ENCODE measurements around the gene ZNF580. TPM values are rescaled to one million over a fixed set of nuclear protein-coding genes. Genes with fewer than 3 reads are reported as not detected.

ZNF580 gene
- polyA plus RNA-seq, 2 donors = 12.8 to 14.2 TPM

DNA sequence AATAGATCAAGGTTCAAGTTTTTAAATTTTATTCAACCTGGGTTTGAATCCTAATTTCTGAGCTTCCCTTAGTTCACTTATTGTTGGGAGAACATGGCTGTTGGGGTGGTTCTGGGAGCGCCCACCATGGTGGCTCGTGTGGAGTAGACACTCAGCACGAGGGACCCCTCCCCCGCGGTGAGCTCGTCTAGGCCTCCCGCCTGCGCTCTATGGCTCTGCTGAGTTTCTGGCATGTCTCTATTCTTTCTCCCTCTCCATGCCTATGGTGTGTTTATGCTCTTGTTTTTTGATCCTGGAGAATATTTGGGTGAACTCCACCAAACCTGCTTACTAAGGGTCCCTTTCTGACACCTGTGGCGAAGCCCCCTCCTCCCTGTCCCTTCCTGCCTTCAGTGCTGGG, 32.7 kb downstream of the ZNF580 start:
- no peak overlapping the region for H3K4me3 ChIP-seq (ENCODE audit: low read depth in 1 of 2, low read length in 2 of 2)
- 73 to 74% methylated on average over 9 of the region's 9 CpGs for WGBS, 2 donors
- H3K27ac ChIP-seq (ENCODE audit: low read depth in 2 of 2, low read length in 1 of 2) = no peak overlapping the region
- H3K36me3 ChIP-seq (ENCODE audit: control insufficient read depth in 2 of 2, insufficient read depth in 2 of 2, low read length in 1 of 2) = peaks cover 14 to 35% of the 10 kb centered on the region in 2 donors
- H3K4me1 ChIP-seq (ENCODE audit: control insufficient read depth in 2 of 2, insufficient read depth in 2 of 2, low read length in 1 of 2) = peaks cover 4 to 14% of the 10 kb centered on the region in 2 donors
- no peaks in the 10 kb centered on the region for H3K27me3 ChIP-seq (ENCODE audit: control insufficient read depth in 1 of 2, insufficient read depth in 2 of 2, low read length in 2 of 2)
- H3K9me3 ChIP-seq (ENCODE audit: control insufficient read depth in 2 of 2, insufficient read depth in 1 of 2, low read depth in 1 of 2, low read length in 1 of 2) = peaks cover 0 to 3% of the 10 kb centered on the region in 2 donors

DNA sequence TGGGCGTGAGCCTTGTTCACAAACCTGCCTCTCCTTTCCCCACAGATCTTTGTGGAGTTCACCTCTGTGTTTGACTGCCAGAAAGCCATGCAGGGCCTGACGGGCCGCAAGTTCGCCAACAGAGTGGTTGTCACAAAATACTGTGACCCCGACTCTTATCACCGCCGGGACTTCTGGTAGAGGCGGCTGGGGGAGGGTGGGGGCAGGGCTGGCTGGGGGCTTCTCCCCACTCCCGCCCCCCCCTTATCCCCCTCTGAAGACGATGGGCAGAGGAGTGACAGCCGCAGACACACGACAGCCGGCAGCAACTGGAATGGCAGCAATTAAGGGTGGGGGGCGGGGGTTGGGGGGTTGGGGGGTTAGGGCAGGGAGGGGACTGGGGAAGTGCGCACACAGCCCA, 33.1 kb downstream of the ZNF580 start:
- peaks cover 4 to 14% of the 10 kb centered on the region in 2 donors for H3K4me1 ChIP-seq (ENCODE audit: control insufficient read depth in 2 of 2, insufficient read depth in 2 of 2, low read length in 1 of 2)
- H3K9me3 ChIP-seq (ENCODE audit: control insufficient read depth in 2 of 2, insufficient read depth in 1 of 2, low read depth in 1 of 2, low read length in 1 of 2) = peaks cover 0 to 3% of the 10 kb centered on the region in 2 donors
- peaks cover 10 to 35% of the 10 kb centered on the region in 2 donors for H3K36me3 ChIP-seq (ENCODE audit: control insufficient read depth in 2 of 2, insufficient read depth in 2 of 2, low read length in 1 of 2)
- no peak overlapping the region for H3K27ac ChIP-seq (ENCODE audit: low read depth in 2 of 2, low read length in 1 of 2)
- H3K27me3 ChIP-seq (ENCODE audit: control insufficient read depth in 1 of 2, insufficient read depth in 2 of 2, low read length in 2 of 2) = no peaks in the 10 kb centered on the region
- H3K4me3 ChIP-seq (ENCODE audit: low read depth in 1 of 2, low read length in 2 of 2) = no peak overlapping the region
- WGBS, 2 donors = 76 to 81% methylated on average over 9 to 15 of the region's 15 CpGs

DNA sequence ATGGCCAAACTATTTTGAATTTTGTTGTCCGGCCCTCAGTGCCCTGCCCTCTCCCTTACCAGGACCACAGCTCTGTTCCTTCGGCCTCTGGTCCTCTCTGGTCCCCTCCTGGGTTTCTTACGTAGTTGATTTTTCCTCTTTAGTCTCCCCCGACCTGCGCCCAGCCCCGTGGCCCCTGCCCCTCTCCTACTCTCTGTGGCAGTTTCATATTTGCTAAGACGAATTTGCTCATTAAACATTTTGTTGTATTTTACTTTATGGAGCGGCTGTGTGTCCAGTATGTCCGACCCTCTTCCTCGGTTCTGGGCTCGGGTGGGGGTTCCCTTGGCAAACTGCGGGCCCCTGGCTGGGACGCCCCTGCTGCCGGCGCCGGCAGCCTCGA, 33.6 kb downstream of the ZNF580 start:
- 22 to 27% methylated on average over 16 to 17 of the region's 17 CpGs for WGBS, 2 donors
- H3K27me3 ChIP-seq (ENCODE audit: control insufficient read depth in 1 of 2, insufficient read depth in 2 of 2, low read length in 2 of 2) = no peaks in the 10 kb centered on the region
- peak overlapping the region in 1 of 2 donors; percentile 97 for H3K4me3 ChIP-seq (ENCODE audit: low read depth in 1 of 2, low read length in 2 of 2)
- peaks cover 0 to 3% of the 10 kb centered on the region in 2 donors for H3K9me3 ChIP-seq (ENCODE audit: control insufficient read depth in 2 of 2, insufficient read depth in 1 of 2, low read depth in 1 of 2, low read length in 1 of 2)
- H3K36me3 ChIP-seq (ENCODE audit: control insufficient read depth in 2 of 2, insufficient read depth in 2 of 2, low read length in 1 of 2) = peaks cover 4 to 35% of the 10 kb centered on the region in 2 donors
- peaks cover 4 to 18% of the 10 kb centered on the region in 2 donors for H3K4me1 ChIP-seq (ENCODE audit: control insufficient read depth in 2 of 2, insufficient read depth in 2 of 2, low read length in 1 of 2)
- H3K27ac ChIP-seq (ENCODE audit: low read depth in 2 of 2, low read length in 1 of 2) = peak overlapping the region; percentile 69 to 91

DNA sequence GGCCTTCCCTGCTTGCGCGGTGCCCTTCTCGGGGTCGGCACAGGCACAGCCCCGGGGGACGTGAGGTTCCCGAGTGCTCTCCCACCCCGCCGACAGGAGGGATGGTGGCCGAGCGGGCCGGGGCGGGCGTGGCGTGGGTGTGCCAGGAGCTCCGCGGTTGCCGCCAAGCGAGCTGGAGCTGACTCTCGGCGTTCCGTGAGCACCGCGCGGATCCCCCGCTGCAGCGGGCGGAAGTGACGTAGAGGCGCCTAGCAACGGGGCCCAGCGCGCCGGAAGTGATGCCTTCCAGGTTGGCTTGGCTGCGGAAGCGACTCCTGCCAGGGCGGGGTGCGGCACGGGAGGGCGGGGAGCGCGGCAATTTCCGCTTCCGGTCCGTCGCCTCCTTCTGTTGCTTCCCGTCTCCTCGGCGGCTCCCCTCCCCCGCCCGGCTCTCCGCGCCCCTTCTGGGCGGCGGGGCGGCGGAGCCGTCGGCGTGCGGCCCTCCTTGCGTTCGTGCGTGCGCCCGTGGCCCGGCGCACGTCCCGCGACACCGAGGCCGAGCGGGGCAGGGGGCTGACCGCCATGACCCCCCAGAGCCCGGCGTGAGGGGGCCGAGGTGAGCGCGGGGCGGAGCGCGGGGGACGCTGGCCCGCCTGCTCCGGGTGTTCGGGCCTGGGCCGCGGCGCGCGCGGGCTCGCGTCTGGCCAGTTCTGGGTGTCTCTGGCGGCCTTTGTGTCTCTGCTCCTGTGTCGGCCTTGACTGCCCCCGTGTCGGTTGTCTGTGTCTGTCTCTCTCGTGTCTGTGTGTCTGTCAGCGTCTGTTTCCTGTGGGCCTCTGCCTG, 34.2 kb downstream of the ZNF580 start, which contains the start of gene EPN1:
Gene EPN1, plus strand, starts transcription at position 386 of the 820 bp plus-strand sequence. CDS start 3,402 bp downstream, outside the sequence.
- Histone ChIP-seq H3K4me1 (ENCODE audit: control insufficient read depth in 2 of 2, insufficient read depth in 2 of 2, low read length in 1 of 2) (peaks cover 4 to 20% of the 10 kb centered on the region in 2 donors), H3K36me3 (ENCODE audit: control insufficient read depth in 2 of 2, insufficient read depth in 2 of 2, low read length in 1 of 2) (peaks cover 0 to 30% of the 10 kb centered on the region in 2 donors), H3K27me3 (ENCODE audit: control insufficient read depth in 1 of 2, insufficient read depth in 2 of 2, low read length in 2 of 2) (no peaks in the 10 kb centered on the region), H3K9me3 (ENCODE audit: control insufficient read depth in 2 of 2, insufficient read depth in 1 of 2, low read depth in 1 of 2, low read length in 1 of 2) (peaks cover 0 to 3% of the 10 kb centered on the region in 2 donors), H3K27ac (ENCODE audit: low read depth in 2 of 2, low read length in 1 of 2) (peak within 1 kb of the TSS; percentile 91 to 97), H3K4me3 (ENCODE audit: low read depth in 1 of 2, low read length in 2 of 2) (peak within 1 kb of the TSS; percentile 97 to 98)
- WGBS, 2 donors = 1% methylated on average over 44 to 101 of the region's 101 CpGs

DNA sequence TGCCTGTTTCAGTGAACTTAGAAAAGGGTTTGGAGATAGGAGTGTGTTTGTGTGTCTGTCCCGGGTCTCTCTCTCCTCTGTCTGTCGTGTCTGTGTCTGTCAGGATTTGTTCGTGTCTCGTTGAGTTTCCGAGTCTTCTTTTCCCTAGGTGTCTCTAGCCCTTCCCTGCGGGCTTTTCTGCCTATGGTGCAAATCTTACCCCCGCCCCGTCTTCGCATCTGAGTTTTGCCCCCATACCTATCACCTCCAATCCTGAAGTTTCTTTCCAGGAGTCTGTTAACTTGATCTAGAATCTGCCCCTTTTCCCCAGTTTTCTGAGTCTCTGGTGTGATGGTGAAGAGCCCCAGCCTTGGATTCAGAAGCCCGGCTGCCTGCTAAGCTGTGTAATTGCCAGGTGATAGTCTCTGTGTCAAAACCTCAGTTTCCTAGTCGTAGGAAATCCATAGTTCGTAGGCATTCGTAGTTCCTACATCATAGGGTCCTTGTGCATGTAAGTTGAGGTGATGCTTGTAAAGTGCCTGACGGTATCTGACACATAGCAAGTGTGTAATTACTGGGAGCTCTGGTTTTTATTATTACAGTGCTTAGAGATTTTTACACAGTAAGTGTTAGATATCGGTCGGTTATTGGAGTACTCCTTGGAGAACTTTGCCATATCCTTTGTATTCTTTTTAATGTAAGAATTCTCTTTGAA, 35.0 kb downstream of the ZNF580 start:
- Histone ChIP-seq H3K27me3 (ENCODE audit: control insufficient read depth in 1 of 2, insufficient read depth in 2 of 2, low read length in 2 of 2) (no peaks in the 10 kb centered on the region), H3K36me3 (ENCODE audit: control insufficient read depth in 2 of 2, insufficient read depth in 2 of 2, low read length in 1 of 2) (peaks cover 0 to 29% of the 10 kb centered on the region in 2 donors), H3K27ac (ENCODE audit: low read depth in 2 of 2, low read length in 1 of 2) (peak overlapping the region; percentile 91 to 97), H3K4me1 (ENCODE audit: control insufficient read depth in 2 of 2, insufficient read depth in 2 of 2, low read length in 1 of 2) (peaks cover 4 to 18% of the 10 kb centered on the region in 2 donors), H3K9me3 (ENCODE audit: control insufficient read depth in 2 of 2, insufficient read depth in 1 of 2, low read depth in 1 of 2, low read length in 1 of 2) (no peaks in the 10 kb centered on the region), H3K4me3 (ENCODE audit: low read depth in 1 of 2, low read length in 2 of 2) (peak overlapping the region; percentile 97 to 98)
- WGBS, 2 donors = 8 to 14% methylated on average over 16 of the region's 16 CpGs

DNA sequence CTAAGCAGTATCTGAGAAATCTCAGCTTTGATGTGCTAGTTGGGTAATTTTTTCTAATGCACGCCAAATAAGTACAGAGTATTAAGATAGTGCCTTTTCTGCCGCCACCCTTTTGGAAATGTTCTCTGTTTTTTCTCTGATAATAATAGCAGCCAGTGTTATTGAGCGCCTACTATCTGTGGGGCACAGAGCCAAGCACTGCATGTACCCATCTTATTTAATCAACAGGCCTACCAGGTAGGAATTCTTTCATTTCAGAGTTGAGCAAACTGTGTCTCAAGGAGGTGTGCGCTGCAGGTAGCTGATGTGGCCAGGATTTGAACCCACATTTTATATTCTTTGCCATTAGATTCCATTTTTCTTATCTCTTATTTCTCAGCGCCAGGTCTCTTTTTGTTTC, 35.6 kb downstream of the ZNF580 start:
- WGBS, 2 donors = 42 to 60% methylated on average over 5 of the region's 5 CpGs
- Histone ChIP-seq H3K4me1 (ENCODE audit: control insufficient read depth in 2 of 2, insufficient read depth in 2 of 2, low read length in 1 of 2) (peaks cover 4 to 18% of the 10 kb centered on the region in 2 donors), H3K27ac (ENCODE audit: low read depth in 2 of 2, low read length in 1 of 2) (no peak overlapping the region), H3K9me3 (ENCODE audit: control insufficient read depth in 2 of 2, insufficient read depth in 1 of 2, low read depth in 1 of 2, low read length in 1 of 2) (no peaks in the 10 kb centered on the region), H3K4me3 (ENCODE audit: low read depth in 1 of 2, low read length in 2 of 2) (peak overlapping the region in 1 of 2 donors; percentile 97), H3K27me3 (ENCODE audit: control insufficient read depth in 1 of 2, insufficient read depth in 2 of 2, low read length in 2 of 2) (no peaks in the 10 kb centered on the region), H3K36me3 (ENCODE audit: control insufficient read depth in 2 of 2, insufficient read depth in 2 of 2, low read length in 1 of 2) (peaks cover 4 to 33% of the 10 kb centered on the region in 2 donors)

DNA sequence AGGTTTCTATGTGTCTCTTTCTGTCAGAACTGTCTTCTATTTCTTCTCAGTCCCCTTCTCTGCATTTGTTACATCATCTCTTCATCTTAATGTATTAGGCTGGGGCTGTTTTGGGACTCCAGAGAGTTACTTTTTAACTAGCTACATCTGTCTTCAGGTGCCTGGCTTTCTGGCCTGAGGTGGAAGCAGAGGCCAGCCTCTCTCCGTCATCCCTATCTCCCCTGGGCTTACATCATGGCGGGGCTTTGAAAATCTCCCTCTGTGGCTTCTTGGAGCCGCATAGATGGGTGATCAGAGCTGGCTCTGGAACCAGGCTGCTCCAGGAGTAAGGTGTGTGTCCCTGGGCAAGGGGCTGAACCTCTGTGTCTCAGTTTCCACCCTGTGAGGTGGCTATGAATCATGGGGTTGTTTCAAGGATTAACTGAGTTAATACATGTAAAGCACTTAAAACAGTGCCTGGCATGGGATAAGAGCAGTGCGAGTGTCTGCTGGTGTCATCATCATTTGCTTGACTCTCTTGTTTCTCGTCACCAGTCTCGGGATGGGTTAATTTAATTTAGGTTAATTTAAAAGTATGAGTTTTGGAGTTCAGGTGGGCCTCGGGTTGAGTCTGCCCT, 36.2 kb downstream of the ZNF580 start:
- WGBS, 2 donors = 50 to 58% methylated on average over 7 of the region's 7 CpGs
- Histone ChIP-seq H3K27ac (ENCODE audit: low read depth in 2 of 2, low read length in 1 of 2) (peak overlapping the region; percentile 36 to 83), H3K4me3 (ENCODE audit: low read depth in 1 of 2, low read length in 2 of 2) (peak overlapping the region in 1 of 2 donors; percentile 97), H3K9me3 (ENCODE audit: control insufficient read depth in 2 of 2, insufficient read depth in 1 of 2, low read depth in 1 of 2, low read length in 1 of 2) (no peaks in the 10 kb centered on the region), H3K4me1 (ENCODE audit: control insufficient read depth in 2 of 2, insufficient read depth in 2 of 2, low read length in 1 of 2) (peaks cover 4 to 18% of the 10 kb centered on the region in 2 donors), H3K36me3 (ENCODE audit: control insufficient read depth in 2 of 2, insufficient read depth in 2 of 2, low read length in 1 of 2) (peaks cover 4 to 33% of the 10 kb centered on the region in 2 donors), H3K27me3 (ENCODE audit: control insufficient read depth in 1 of 2, insufficient read depth in 2 of 2, low read length in 2 of 2) (no peaks in the 10 kb centered on the region)

DNA sequence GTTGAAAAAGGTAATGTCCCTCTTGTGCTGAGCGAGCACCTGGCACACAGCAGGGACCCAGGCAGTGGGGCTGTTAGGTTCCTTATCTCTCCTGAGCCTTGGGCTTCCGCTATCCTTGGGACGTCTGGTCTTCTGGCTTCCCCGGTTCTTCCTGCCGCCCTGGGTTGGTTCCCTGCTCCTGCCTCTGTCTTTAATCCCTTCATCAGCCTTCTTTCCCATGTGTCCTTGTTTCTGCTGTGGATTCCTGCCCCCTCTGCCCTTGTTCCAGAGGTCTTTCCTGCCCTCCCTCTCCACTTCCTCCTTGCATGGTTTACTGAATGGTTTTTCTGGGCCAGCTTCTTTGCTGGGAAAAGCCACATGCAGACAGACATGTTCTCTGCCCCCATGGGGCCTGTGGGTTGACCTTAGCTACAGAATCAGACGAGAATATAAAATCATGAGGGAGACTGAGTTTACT, 36.8 kb downstream of the ZNF580 start:
- H3K9me3 ChIP-seq (ENCODE audit: control insufficient read depth in 2 of 2, insufficient read depth in 1 of 2, low read depth in 1 of 2, low read length in 1 of 2) = no peaks in the 10 kb centered on the region
- H3K4me1 ChIP-seq (ENCODE audit: control insufficient read depth in 2 of 2, insufficient read depth in 2 of 2, low read length in 1 of 2) = peaks cover 4 to 18% of the 10 kb centered on the region in 2 donors
- H3K36me3 ChIP-seq (ENCODE audit: control insufficient read depth in 2 of 2, insufficient read depth in 2 of 2, low read length in 1 of 2) = peaks cover 4 to 33% of the 10 kb centered on the region in 2 donors
- H3K27ac ChIP-seq (ENCODE audit: low read depth in 2 of 2, low read length in 1 of 2) = peak overlapping the region; percentile 15 to 81
- H3K27me3 ChIP-seq (ENCODE audit: control insufficient read depth in 1 of 2, insufficient read depth in 2 of 2, low read length in 2 of 2) = no peaks in the 10 kb centered on the region
- 52 to 63% methylated on average over 6 of the region's 6 CpGs for WGBS, 2 donors
- H3K4me3 ChIP-seq (ENCODE audit: low read depth in 1 of 2, low read length in 2 of 2) = no peak overlapping the region

DNA sequence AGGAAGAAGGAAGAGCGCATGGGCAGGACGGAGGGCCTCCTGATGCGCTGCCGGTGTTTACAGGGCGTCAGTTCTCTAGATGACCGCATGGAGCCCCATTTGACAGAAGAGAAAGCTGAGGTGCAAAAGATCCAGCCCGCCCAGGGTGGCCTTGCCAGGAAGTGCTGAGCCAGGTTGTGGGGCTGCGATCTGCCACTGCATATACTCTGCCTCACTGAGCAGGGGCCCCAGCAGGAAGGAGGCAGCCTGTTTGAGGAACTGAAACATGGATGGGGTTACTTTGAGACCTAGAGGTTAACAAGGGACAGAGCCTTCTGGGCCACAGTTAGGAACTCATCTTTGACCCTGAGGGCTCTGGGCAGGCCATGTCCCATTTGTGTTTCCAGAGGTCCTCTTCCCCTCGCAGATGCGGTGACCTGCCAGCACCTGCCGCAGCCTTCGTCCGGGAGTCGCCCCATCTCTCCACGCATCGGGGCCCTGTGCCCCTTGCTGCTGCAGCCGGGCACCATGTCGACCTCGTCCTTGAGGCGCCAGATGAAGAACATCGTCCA, 37.4 kb downstream of the ZNF580 start:
- WGBS, 2 donors = 85 to 86% methylated on average over 21 of the region's 21 CpGs
- Histone ChIP-seq H3K4me3 (ENCODE audit: low read depth in 1 of 2, low read length in 2 of 2) (no peak overlapping the region), H3K27ac (ENCODE audit: low read depth in 2 of 2, low read length in 1 of 2) (peak overlapping the region; percentile 11 to 81), H3K9me3 (ENCODE audit: control insufficient read depth in 2 of 2, insufficient read depth in 1 of 2, low read depth in 1 of 2, low read length in 1 of 2) (no peaks in the 10 kb centered on the region), H3K4me1 (ENCODE audit: control insufficient read depth in 2 of 2, insufficient read depth in 2 of 2, low read length in 1 of 2) (peaks cover 4 to 18% of the 10 kb centered on the region in 2 donors), H3K27me3 (ENCODE audit: control insufficient read depth in 1 of 2, insufficient read depth in 2 of 2, low read length in 2 of 2) (no peaks in the 10 kb centered on the region), H3K36me3 (ENCODE audit: control insufficient read depth in 2 of 2, insufficient read depth in 2 of 2, low read length in 1 of 2) (peaks cover 4 to 34% of the 10 kb centered on the region in 2 donors)

Data from esophagus (tissue), 2 donors.